HG03575 (cell line): ENCODE data around the gene CPE.

ENCODE experiments used
- ATAC-seq: cut with Tn5 transposase; IDR thresholded peaks from one replicate; pipeline ENCODE4 v1.9.1; 2021; ENCODE audit not compliant: unreplicated experiment, insufficient number of reproducible peaks, low FRiP score; ENCODE audit errors: extremely low read depth

Gene CPE

GRCh38 chr4:165393704-165394103 is 14.9 kb downstream of the CPE start:
- no peak for ATAC-seq

GRCh38 chr4:165394275-165394674 is 15.5 kb downstream of the CPE start:
- no peak for ATAC-seq

- no peak for ATAC-seq
Observed at GRCh38 chr4:165398570-165398969, 19.8 kb downstream of the CPE start.

- no peak for ATAC-seq
Observed at GRCh38 chr4:165402375-165402774, 23.6 kb downstream of the CPE start.

- ATAC-seq: no peak
Observed at GRCh38 chr4:165403048-165403447, 24.2 kb downstream of the CPE start.

GRCh38 chr4:165403637-165404036 is 24.8 kb downstream of the CPE start:
- no peak for ATAC-seq

GRCh38 chr4:165404080-165404479 is 25.3 kb downstream of the CPE start:
- ATAC-seq: no peak

- no peak for ATAC-seq
Observed at GRCh38 chr4:165404696-165405095, 25.9 kb downstream of the CPE start.

GRCh38 chr4:165410214-165410613 is 31.4 kb downstream of the CPE start:
- ATAC-seq: no peak

GRCh38 chr4:165415910-165416309 is 37.1 kb downstream of the CPE start:
- no peak for ATAC-seq

GRCh38 chr4:165418073-165418472 is 39.3 kb downstream of the CPE start:
- no peak for ATAC-seq

GRCh38 chr4:165425629-165426028 is 46.8 kb downstream of the CPE start:
- ATAC-seq: no peak

- ATAC-seq: no peak
Observed at GRCh38 chr4:165426331-165426730, 47.5 kb downstream of the CPE start.

GRCh38 chr4:165426823-165427222 is 48.0 kb downstream of the CPE start:
- no peak for ATAC-seq

GRCh38 chr4:165428957-165429356 is 50.1 kb downstream of the CPE start:
- no peak for ATAC-seq

- ATAC-seq: no peak
Observed at GRCh38 chr4:165433529-165433928, 54.7 kb downstream of the CPE start.

GRCh38 chr4:165437691-165438090 is 58.9 kb downstream of the CPE start:
- ATAC-seq: no peak

GRCh38 chr4:165439344-165439743 is 60.5 kb downstream of the CPE start:
- no peak for ATAC-seq

GRCh38 chr4:165439981-165440380 is 61.2 kb downstream of the CPE start:
- ATAC-seq: no peak

- no peak for ATAC-seq
Observed at GRCh38 chr4:165440415-165441158, 61.8 kb downstream of the CPE start.

GRCh38 chr4:165443276-165443675 is 64.5 kb downstream of the CPE start:
- no peak for ATAC-seq
